GM18907 (cell line): Measurements from ENCODE around the gene NPEPL1.
"Not testable (repeated sequence)": the region's sequence is repeated elsewhere in the genome, so short reads cannot be mapped to it uniquely, and the experiment has no call there.

Source experiments
- ATAC-seq: cut with Tn5 transposase; IDR thresholded peaks from one replicate; pipeline ENCODE4 v1.9.1; 2021; ENCODE audit warnings: mild to moderate bottlenecking, moderate library complexity; ENCODE audit not compliant: unreplicated experiment

Gene NPEPL1

GRCh38 chr20:58755062-58755697 is 62.6 kb downstream of the NPEPL1 start:
- ATAC-seq = no peak

GRCh38 chr20:58755766-58756449 is 63.3 kb downstream of the NPEPL1 start:
- no peak for ATAC-seq

- no peak for ATAC-seq
These were observed 63.8 kb downstream of the NPEPL1 start for GRCh38 chr20:58756450-58756775.

GRCh38 chr20:58757647-58758046 is 65.0 kb downstream of the NPEPL1 start:
- not testable (repeated sequence) for ATAC-seq

GRCh38 chr20:58759947-58760346 is 67.3 kb downstream of the NPEPL1 start:
- no peak for ATAC-seq

- ATAC-seq = no peak
These were observed 68.3 kb downstream of the NPEPL1 start for GRCh38 chr20:58760856-58761255.

GRCh38 chr20:58762120-58762519 is 69.5 kb downstream of the NPEPL1 start:
- ATAC-seq = no peak

GRCh38 chr20:58763076-58763475 is 70.5 kb downstream of the NPEPL1 start:
- ATAC-seq = no peak
